Placental pericyte (primary cell): ENCODE data around the gene ODF2L. TPM values are rescaled to one million over a fixed set of nuclear protein-coding genes. Genes with fewer than 3 reads are reported as not detected.

Experiments used
- small RNA-seq: library from RNA; depleted of rRNA; stranded (forward); fragments of <200 nt; gene quantifications from one replicate; pipeline ENCODE3, GENCODE V24; 2012; ENCODE audit warnings: low replicate concordance
- total RNA-seq: library from RNA; depleted of rRNA; stranded (reverse); fragments of >200 nt; gene quantifications from 2 replicates; pipeline ENCODE4 v1.2.3, GENCODE V29; 2012

ODF2L gene
- total RNA-seq = 25.8 and 48.0 TPM in 2 replicates

GRCh38 chr1:86395751-86396497 is at the start of gene ODF2L:
TSS of gene ODF2L (minus strand) at chr1:86396323. CDS start at chr1:86387027, 9,296 bp downstream.

GRCh38 chr1:86423873-86424272 is 27.8 kb upstream of the ODF2L start, which contains the start of gene CLCA2:
TSS of gene CLCA2 (plus strand) at chr1:86424171. CDS start at chr1:86424248, 77 bp downstream.

Small RNAs within 50 kb of the gene (small RNA-seq; reads per million reads assigned to genes)
- gene MIR7856 = not detected

Other genes starting within 250 kb of the ODF2L start
- gene COL24A1, start 239.6 kb downstream of the ODF2L start, total RNA-seq = 0.22 and 3.6 TPM in 2 replicates
- 0.44 TPM in 1 of 2 replicates, not detected in the other for gene CLCA2, start 27.8 kb upstream of the ODF2L start, total RNA-seq
- 0.22 TPM in 1 of 2 replicates, not detected in the other for gene CLCA1, start 72.6 kb upstream of the ODF2L start, total RNA-seq
- gene CLCA4, start 150.8 kb upstream of the ODF2L start, total RNA-seq = not detected in 2 replicates